ENCODE data around the gene STMN3. TPM values are rescaled to one million over a fixed set of nuclear protein-coding genes. Genes with fewer than 3 reads are reported as not detected.
"Not testable (repeated sequence)": the region's sequence is repeated elsewhere in the genome, so short reads cannot be mapped to it uniquely, and the experiment has no call there.

STMN3 gene
- polyA plus RNA-seq, 1 experiment, result 12.7 TPM

DNA sequence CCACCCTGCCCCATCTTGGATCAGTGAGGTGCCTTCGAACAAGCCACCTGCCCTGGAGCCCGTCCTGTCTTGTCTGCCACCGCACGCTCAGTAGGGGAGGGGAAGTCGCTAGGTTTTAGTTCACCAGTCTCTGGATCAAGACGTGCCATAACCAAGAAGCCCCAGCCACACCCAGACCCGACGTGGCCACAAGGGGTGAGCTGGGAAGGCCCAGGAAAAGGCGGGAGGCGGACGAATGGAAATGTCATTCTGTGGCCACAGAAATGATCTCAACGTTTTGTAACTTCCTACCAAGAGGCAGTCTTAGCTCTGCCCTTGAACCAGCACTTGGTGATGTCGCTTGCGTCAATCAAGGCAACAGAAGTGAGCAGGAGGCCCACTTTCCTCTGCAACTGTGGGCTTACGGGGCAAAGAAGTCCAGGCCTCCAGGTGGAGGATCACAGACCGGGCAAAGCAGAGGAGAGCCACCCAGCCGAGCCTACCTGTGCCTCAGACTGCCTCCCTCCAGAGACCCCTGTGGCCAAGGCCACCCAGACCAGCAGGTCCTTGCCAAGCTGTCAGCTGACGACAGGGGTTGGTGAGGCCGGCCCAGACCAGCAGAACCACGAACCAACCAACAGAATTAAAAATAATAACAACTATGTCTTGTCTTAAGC lies 40.8 kb downstream of the STMN3 start:
- DNase-seq (ENCODE audit: low read depth), result no peak
- Histone ChIP-seq H3K36me3 (ENCODE audit: control insufficient read depth, insufficient read depth, low read length) (peaks cover 8% of the 10 kb centered on the region), H3K27me3 (ENCODE audit: control insufficient read depth, insufficient read depth, low read length) (no peaks in the 10 kb centered on the region), H3K4me3 (ENCODE audit: low read depth, low read length) (no peak overlapping the region)
- ChIA-PET POLR2A (no interaction called here), CTCF (interaction anchor here (1.0 kb wide), 1 partner anchor 9 kb away, joined by 3 read pairs; no protein-coding TSS in a partner anchor)
- TF ChIP-seq, protein P1, sequence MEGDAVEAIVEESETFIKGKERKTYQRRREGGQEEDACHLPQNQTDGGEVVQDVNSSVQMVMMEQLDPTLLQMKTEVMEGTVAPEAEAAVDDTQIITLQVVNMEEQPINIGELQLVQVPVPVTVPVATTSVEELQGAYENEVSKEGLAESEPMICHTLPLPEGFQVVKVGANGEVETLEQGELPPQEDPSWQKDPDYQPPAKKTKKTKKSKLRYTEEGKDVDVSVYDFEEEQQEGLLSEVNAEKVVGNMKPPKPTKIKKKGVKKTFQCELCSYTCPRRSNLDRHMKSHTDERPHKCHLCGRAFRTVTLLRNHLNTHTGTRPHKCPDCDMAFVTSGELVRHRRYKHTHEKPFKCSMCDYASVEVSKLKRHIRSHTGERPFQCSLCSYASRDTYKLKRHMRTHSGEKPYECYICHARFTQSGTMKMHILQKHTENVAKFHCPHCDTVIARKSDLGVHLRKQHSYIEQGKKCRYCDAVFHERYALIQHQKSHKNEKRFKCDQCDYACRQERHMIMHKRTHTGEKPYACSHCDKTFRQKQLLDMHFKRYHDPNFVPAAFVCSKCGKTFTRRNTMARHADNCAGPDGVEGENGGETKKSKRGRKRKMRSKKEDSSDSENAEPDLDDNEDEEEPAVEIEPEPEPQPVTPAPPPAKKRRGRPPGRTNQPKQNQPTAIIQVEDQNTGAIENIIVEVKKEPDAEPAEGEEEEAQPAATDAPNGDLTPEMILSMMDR (IDR thresholded peaks at IDR 0.05; ENCODE audit: insufficient read depth, low read depth, low read length), result no peak

DNA sequence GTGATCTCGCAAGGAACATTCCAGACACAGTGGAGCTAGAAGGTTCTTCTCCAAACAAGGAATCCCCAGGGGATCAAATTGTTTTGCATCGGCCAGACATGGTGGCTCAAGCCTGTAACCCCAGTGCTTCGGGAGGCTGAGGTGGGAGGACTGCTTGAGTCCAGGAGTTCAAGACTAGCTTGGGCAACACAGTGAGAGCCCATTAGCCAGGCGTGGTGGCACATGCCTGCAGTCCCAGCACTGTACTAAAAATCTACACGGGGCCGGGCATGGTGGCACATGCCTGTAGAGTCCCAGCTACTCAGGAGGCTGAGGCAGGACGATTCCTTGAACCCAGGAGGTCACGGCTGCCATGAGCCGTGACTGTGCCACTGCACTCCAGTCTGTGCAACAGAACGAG lies 41.6 kb downstream of the STMN3 start:
- ChIA-PET POLR2A (no interaction called here), CTCF (no interaction called here)
- no peak for DNase-seq (ENCODE audit: low read depth)
- TF ChIP-seq, protein P1 (IDR thresholded peaks at IDR 0.05; ENCODE audit: insufficient read depth, low read depth, low read length), result no peak
- H3K27me3 ChIP-seq (ENCODE audit: control insufficient read depth, insufficient read depth, low read length), result no peaks in the 10 kb centered on the region
- no peak overlapping the region for H3K4me3 ChIP-seq (ENCODE audit: low read depth, low read length)
- H3K36me3 ChIP-seq (ENCODE audit: control insufficient read depth, insufficient read depth, low read length), result peaks cover 6% of the 10 kb centered on the region

DNA sequence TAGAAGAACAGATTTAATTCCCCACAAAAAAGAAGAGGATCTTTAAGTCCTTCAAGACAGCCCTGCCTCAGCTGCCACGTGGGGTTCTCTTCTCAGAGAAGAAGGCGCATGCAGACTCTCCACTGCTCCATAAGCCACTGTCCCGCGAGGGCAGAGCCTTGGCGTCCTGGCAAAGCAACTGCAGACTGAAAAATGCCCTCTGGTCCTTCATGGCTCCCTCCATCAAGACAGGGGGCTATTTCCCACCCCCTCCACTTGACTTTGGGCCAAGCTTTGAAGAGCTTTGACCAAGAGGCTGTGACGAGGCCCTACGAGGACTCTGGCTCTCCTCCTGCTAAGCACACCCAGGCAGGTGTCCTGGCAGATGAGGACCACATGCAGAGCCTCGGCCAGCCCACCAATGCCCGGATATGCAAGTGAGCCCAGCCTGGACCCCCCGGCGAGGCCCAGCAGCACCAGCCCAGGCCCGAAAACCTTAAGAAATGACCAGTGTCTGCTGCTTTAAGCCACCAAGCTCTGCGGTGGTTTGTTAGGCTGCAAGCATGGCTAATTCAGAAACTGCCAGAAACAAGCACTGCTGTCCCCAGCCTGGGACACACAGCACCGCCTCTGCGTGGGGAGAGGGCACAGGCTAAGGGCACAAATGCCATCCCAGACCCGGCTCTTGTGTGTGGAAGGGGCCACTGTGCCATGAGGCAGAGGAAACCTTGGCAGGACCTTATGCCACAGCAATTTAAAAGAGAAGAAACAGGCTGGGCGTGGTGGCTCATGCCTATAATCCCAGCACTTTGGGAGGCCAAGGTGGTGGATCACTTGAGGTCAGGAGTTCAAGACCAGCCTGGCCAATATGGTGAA lies 42.4 kb downstream of the STMN3 start:
- Histone ChIP-seq H3K4me3 (ENCODE audit: low read depth, low read length) (no peak overlapping the region), H3K27me3 (ENCODE audit: control insufficient read depth, insufficient read depth, low read length) (no peaks in the 10 kb centered on the region), H3K36me3 (ENCODE audit: control insufficient read depth, insufficient read depth, low read length) (peaks cover 3% of the 10 kb centered on the region)
- TF ChIP-seq, protein P1 (IDR thresholded peaks at IDR 0.05; ENCODE audit: insufficient read depth, low read depth, low read length), result no peak
- DNase-seq (ENCODE audit: low read depth), result no peak
- POLR2A ChIA-PET, result no interaction called here
- CTCF ChIA-PET, result interaction anchor here (0.8 kb wide), 1 partner anchor 12 kb away, joined by 3 read pairs; no protein-coding TSS in a partner anchor

DNA sequence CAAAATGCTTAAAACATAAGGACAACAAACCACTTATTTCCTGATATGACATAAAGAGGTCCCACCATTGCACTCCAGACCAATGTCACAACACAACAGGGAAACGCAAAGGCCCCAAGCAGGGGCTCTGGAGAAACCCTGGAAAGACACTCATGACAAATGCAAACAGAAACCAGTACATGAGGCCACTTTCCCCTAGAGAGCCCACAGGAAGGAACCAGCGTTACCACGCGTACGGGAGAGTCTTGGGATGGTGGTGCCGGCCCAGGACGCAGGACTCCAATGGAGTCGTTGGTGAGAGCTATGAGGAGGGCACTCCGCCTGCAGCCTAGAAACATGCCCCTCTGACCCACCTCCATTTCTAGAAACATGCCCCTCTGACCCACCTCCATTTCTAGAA lies 46.5 kb downstream of the STMN3 start:
- CTCF ChIA-PET, result no interaction called here
- POLR2A ChIA-PET, result no interaction called here
- Histone ChIP-seq H3K36me3 (ENCODE audit: control insufficient read depth, insufficient read depth, low read length) (peaks cover 10% of the 10 kb centered on the region), H3K27me3 (ENCODE audit: control insufficient read depth, insufficient read depth, low read length) (no peaks in the 10 kb centered on the region), H3K4me3 (ENCODE audit: low read depth, low read length) (no peak overlapping the region)
- no peak for DNase-seq (ENCODE audit: low read depth)
- TF ChIP-seq, protein P1 (IDR thresholded peaks at IDR 0.05; ENCODE audit: insufficient read depth, low read depth, low read length), result no peak

DNA sequence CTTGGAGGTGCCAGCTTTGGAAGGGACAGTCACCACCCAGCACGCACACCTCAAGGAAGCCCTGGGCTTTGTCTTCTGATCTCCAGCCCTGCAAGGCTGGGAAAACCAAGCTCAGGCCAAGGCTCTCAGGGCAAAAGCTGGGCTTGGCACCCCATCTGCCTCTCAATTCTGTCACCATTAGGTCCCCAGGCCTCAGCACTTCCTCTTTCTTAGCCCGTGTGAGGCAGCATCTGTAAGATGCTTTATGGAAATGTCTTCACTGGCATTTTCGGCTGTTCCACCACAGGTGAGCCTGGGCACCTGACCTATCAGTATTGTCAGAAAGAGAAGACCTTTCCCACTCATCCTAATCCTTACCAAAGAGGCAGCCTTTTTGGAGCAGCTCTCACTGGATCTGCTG lies 50.9 kb downstream of the STMN3 start:
- peaks cover 19% of the 10 kb centered on the region for H3K36me3 ChIP-seq (ENCODE audit: control insufficient read depth, insufficient read depth, low read length)
- POLR2A ChIA-PET, result no interaction called here
- CTCF ChIA-PET, result interaction anchor here (0.7 kb wide), 1 partner anchor 66 kb away, joined by 3 read pairs; no protein-coding TSS in a partner anchor
- TF ChIP-seq, protein P1 (IDR thresholded peaks at IDR 0.05; ENCODE audit: insufficient read depth, low read depth, low read length), result no peak
- no peak for DNase-seq (ENCODE audit: low read depth)
- H3K4me3 ChIP-seq (ENCODE audit: low read depth, low read length), result no peak overlapping the region
- no peaks in the 10 kb centered on the region for H3K27me3 ChIP-seq (ENCODE audit: control insufficient read depth, insufficient read depth, low read length)

DNA sequence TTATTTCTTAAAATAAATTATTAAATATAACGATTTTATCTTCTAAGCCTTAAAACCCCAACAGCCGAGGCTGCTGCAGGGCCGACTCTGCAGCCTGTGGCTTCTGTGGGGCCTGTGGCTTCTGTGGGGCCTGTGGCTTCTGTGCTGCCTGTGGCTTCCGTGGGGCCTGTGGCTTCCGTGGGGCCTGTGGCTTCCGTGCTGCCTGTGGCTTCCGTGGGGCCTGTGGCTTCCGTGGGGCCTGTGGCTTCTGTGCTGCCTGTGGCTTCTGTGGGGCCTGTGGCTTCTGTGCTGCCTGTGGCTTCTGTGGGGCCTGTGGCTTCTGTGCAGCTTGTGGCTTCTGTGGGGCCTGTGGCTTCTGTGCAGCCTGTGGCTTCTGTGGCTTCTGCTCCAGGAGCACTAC lies 51.5 kb downstream of the STMN3 start:
- CTCF ChIA-PET; POLR2A ChIA-PET; H3K27me3 ChIP-seq (ENCODE audit: control insufficient read depth, insufficient read depth, low read length); DNase-seq (ENCODE audit: low read depth); H3K4me3 ChIP-seq (ENCODE audit: low read depth, low read length): not testable (repeated sequence)
- peaks cover 19% of the 10 kb centered on the region for H3K36me3 ChIP-seq (ENCODE audit: control insufficient read depth, insufficient read depth, low read length)
